ENCODE results near the gene KLHL29.

DNA sequence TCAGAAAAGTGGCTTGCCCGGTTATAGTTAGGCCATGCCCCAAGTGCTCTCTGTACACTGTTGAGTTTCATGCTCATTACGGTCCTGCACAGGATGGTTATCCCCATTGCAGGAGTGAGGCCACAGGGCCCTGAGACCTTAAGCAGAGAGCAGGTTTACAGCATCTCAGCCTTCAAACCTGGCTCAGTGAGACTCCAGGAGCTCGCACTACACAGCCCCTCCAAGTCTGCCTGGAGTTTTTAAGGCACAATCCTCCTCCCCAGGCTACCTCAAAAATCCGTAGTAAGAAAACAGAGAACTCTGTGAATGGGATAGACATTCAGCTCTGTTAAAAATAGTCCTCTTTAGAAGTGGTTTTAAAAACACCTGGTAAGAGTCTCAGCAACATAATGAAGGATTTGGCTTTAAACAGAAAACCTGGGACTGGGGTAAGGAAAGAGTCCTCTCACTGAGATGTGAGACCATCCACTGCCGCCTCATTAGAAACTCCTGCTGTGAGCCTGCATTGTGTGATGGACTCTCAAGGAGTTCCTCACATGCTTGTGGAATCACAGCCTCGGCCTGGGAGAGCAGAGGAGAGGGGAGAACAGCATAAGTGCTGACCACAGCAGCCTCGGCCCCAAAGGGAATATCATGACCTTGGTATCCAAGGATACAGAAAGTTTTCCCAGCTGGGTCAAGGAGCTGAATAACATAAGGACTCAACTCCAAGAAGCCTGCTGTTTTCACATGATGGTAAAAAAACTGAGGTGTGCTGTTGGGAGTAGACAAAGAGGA lies 327.2 kb downstream of the KLHL29 start:
- no peak for TF ChIP-seq NCOA1 (CRISPR knock-in tag; IDR thresholded peaks at IDR 0.05)
- TF ChIP-seq, protein P1, sequence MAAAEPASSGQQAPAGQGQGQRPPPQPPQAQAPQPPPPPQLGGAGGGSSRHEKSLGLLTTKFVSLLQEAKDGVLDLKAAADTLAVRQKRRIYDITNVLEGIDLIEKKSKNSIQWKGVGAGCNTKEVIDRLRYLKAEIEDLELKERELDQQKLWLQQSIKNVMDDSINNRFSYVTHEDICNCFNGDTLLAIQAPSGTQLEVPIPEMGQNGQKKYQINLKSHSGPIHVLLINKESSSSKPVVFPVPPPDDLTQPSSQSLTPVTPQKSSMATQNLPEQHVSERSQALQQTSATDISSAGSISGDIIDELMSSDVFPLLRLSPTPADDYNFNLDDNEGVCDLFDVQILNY (CRISPR knock-in tag; conservative IDR thresholded peaks at IDR 0.05), result no peak
- TF ChIP-seq YEATS4 (CRISPR knock-in tag; IDR thresholded peaks at IDR 0.05; ENCODE audit: borderline replicate concordance), result no peak
- TF ChIP-seq HDAC1 (CRISPR knock-in tag; IDR thresholded peaks at IDR 0.05), result no peak
- TF ChIP-seq TRIM22 (IDR thresholded peaks at IDR 0.05), result no peak
- no peak for TF ChIP-seq CTCF (CRISPR knock-in tag; IDR thresholded peaks at IDR 0.05)
- no peak for TF ChIP-seq GLI4 (CRISPR knock-in tag; IDR thresholded peaks at IDR 0.05; ENCODE audit: borderline replicate concordance)
- no peak for TF ChIP-seq MED1 (CRISPR knock-in tag; IDR thresholded peaks at IDR 0.05)

Data from HepG2 (cell line).